ENCODE measurements around the gene GBA2.
A peak's percentile ranks its signal among the peaks of the same experiment; 100 is the strongest.

The GBA2 gene

GRCh38 chr9:35748858-35749514, at the start of gene GBA2, which contains the start of gene RGP1:
GBA2 (minus strand) TSS chr9:35749228; CDS start chr9:35748704, 524 bp downstream.
RGP1 (plus strand) TSS chr9:35749287; CDS start chr9:35749756, 469 bp downstream.
- DNase-seq (ENCODE audit: low read depth) = peak; percentile 64

- no peak for DNase-seq (ENCODE audit: low read depth)
Observed at GRCh38 chr9:35797311-35798109, 48.5 kb upstream of the GBA2 start.

GRCh38 chr9:35795695-35796094, 46.7 kb upstream of the GBA2 start:
- no peak for DNase-seq (ENCODE audit: low read depth)

GRCh38 chr9:35793461-35793860, 44.4 kb upstream of the GBA2 start:
- no peak for DNase-seq (ENCODE audit: low read depth)

- DNase-seq (ENCODE audit: low read depth) = no peak
Observed at GRCh38 chr9:35792826-35793225, 43.8 kb upstream of the GBA2 start.

GRCh38 chr9:35792024-35792813, 43.2 kb upstream of the GBA2 start:
- no peak for DNase-seq (ENCODE audit: low read depth)

- no peak for DNase-seq (ENCODE audit: low read depth)
Observed at GRCh38 chr9:35791297-35791921, 42.4 kb upstream of the GBA2 start, which contains the start of gene NPR2. NPR2 (plus strand) TSS chr9:35791591; CDS start chr9:35792409, 818 bp downstream.

GRCh38 chr9:35790385-35791296, 41.6 kb upstream of the GBA2 start:
- peak; percentile 26 for DNase-seq (ENCODE audit: low read depth)

GRCh38 chr9:35790025-35790384, 41.0 kb upstream of the GBA2 start:
- no peak for DNase-seq (ENCODE audit: low read depth)

- no peak for DNase-seq (ENCODE audit: low read depth)
Observed at GRCh38 chr9:35789541-35789940, 40.5 kb upstream of the GBA2 start.

GRCh38 chr9:35783418-35783817, 34.4 kb upstream of the GBA2 start:
- no peak for DNase-seq (ENCODE audit: low read depth)

GRCh38 chr9:35781066-35781465, 32.0 kb upstream of the GBA2 start:
- DNase-seq (ENCODE audit: low read depth) = no peak

- no peak for DNase-seq (ENCODE audit: low read depth)
Observed at GRCh38 chr9:35778496-35778895, 29.5 kb upstream of the GBA2 start.

- no peak for DNase-seq (ENCODE audit: low read depth)
Observed at GRCh38 chr9:35776018-35776417, 27.0 kb upstream of the GBA2 start.

- DNase-seq (ENCODE audit: low read depth) = no peak
Observed at GRCh38 chr9:35774907-35775635, 26.0 kb upstream of the GBA2 start.

- no peak for DNase-seq (ENCODE audit: low read depth)
Observed at GRCh38 chr9:35771943-35772342, 22.9 kb upstream of the GBA2 start.

- no peak for DNase-seq (ENCODE audit: low read depth)
Observed at GRCh38 chr9:35771534-35771933, 22.5 kb upstream of the GBA2 start.

GRCh38 chr9:35771075-35771433, 22.0 kb upstream of the GBA2 start:
- DNase-seq (ENCODE audit: low read depth) = no peak

- DNase-seq (ENCODE audit: low read depth) = no peak
Observed at GRCh38 chr9:35769763-35770162, 20.7 kb upstream of the GBA2 start.

GRCh38 chr9:35767458-35767857, 18.4 kb upstream of the GBA2 start:
- no peak for DNase-seq (ENCODE audit: low read depth)

Data from activated T-helper 9 cell treated with anti-CD3 and anti-CD28 coated beads, Interleukin-2, amount 50 U/mL, for 16 hours (primary cell).